ENCODE results near the gene PNO1.

The PNO1 gene

GRCh38 chr2:68124321-68124720 is 33.4 kb upstream of the PNO1 start:
- no peaks in the 10 kb centered on the region for H3K79me2 ChIP-seq (ENCODE audit: low read length)
- no peaks in the 10 kb centered on the region for H3K9me3 ChIP-seq (ENCODE audit: insufficient read depth, low read length)
- no peak overlapping the region for H3K4me3 ChIP-seq (ENCODE audit: low read length)
- no peak overlapping the region for H2AFZ ChIP-seq (ENCODE audit: low read depth, low read length)
- no peak overlapping the region for H3K9ac ChIP-seq (ENCODE audit: low read length)
- H4K20me1 ChIP-seq (ENCODE audit: insufficient read depth, low read length) = no peaks in the 10 kb centered on the region
- H3K36me3 ChIP-seq (replicated peaks; ENCODE audit: low read depth, low read length) = no peaks in the 10 kb centered on the region
- no peak for TF ChIP-seq EZH2phosphoT487 (IDR thresholded peaks at IDR 0.05; ENCODE audit: low read depth)
- TF ChIP-seq, protein P1, sequence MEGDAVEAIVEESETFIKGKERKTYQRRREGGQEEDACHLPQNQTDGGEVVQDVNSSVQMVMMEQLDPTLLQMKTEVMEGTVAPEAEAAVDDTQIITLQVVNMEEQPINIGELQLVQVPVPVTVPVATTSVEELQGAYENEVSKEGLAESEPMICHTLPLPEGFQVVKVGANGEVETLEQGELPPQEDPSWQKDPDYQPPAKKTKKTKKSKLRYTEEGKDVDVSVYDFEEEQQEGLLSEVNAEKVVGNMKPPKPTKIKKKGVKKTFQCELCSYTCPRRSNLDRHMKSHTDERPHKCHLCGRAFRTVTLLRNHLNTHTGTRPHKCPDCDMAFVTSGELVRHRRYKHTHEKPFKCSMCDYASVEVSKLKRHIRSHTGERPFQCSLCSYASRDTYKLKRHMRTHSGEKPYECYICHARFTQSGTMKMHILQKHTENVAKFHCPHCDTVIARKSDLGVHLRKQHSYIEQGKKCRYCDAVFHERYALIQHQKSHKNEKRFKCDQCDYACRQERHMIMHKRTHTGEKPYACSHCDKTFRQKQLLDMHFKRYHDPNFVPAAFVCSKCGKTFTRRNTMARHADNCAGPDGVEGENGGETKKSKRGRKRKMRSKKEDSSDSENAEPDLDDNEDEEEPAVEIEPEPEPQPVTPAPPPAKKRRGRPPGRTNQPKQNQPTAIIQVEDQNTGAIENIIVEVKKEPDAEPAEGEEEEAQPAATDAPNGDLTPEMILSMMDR (IDR thresholded peaks at IDR 0.05; ENCODE audit: low read depth, low read length) = no peak
- H3K27ac ChIP-seq (ENCODE audit: low read length) = no peak overlapping the region
- no peaks in the 10 kb centered on the region for H3K27me3 ChIP-seq (ENCODE audit: low read depth, low read length)
- H3K4me2 ChIP-seq (ENCODE audit: low read length) = no peak overlapping the region
- peaks cover 31% of the 10 kb centered on the region for H3K4me1 ChIP-seq (ENCODE audit: low read length)

DNA sequence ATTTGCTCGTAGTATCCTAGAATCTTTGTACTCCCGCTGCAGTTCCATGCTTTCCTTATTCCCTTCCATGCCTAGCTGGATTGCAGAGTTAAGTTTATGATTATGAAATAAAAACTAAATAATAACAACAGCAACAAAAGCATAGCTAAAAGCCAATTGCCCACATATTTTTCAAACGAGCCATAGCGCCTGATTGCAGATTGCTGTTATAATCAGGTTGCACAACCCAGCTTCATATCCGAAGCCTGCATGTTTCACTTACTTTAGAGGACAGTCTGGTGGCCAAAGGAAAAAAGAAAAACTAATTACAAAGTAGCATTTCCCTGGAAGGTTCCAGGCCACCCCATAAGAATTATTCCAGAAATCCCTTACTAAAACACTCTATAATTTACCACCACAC is 31.9 kb upstream of the PNO1 start:
- Histone ChIP-seq H2AFZ (ENCODE audit: low read depth, low read length) (no peak overlapping the region), H3K4me2 (ENCODE audit: low read length) (no peak overlapping the region), H3K9me3 (ENCODE audit: insufficient read depth, low read length) (no peaks in the 10 kb centered on the region), H3K79me2 (ENCODE audit: low read length) (no peaks in the 10 kb centered on the region), H4K20me1 (ENCODE audit: insufficient read depth, low read length) (no peaks in the 10 kb centered on the region), H3K36me3 (replicated peaks; ENCODE audit: low read depth, low read length) (no peaks in the 10 kb centered on the region), H3K27me3 (ENCODE audit: low read depth, low read length) (no peaks in the 10 kb centered on the region), H3K9ac (ENCODE audit: low read length) (no peak overlapping the region), H3K4me1 (ENCODE audit: low read length) (peaks cover 28% of the 10 kb centered on the region), H3K27ac (ENCODE audit: low read length) (no peak overlapping the region), H3K4me3 (ENCODE audit: low read length) (no peak overlapping the region)
- TF ChIP-seq EZH2phosphoT487 (IDR thresholded peaks at IDR 0.05; ENCODE audit: low read depth) = no peak
- TF ChIP-seq, protein P1 (IDR thresholded peaks at IDR 0.05; ENCODE audit: low read depth, low read length) = no peak

- Histone ChIP-seq H3K4me1 (ENCODE audit: low read length) (peaks cover 20% of the 10 kb centered on the region), H2AFZ (ENCODE audit: low read depth, low read length) (no peak overlapping the region), H3K9me3 (ENCODE audit: insufficient read depth, low read length) (no peaks in the 10 kb centered on the region), H3K36me3 (replicated peaks; ENCODE audit: low read depth, low read length) (no peaks in the 10 kb centered on the region), H3K4me3 (ENCODE audit: low read length) (no peak overlapping the region), H3K79me2 (ENCODE audit: low read length) (no peaks in the 10 kb centered on the region), H3K27ac (ENCODE audit: low read length) (no peak overlapping the region), H3K4me2 (ENCODE audit: low read length) (no peak overlapping the region), H3K9ac (ENCODE audit: low read length) (no peak overlapping the region), H3K27me3 (ENCODE audit: low read depth, low read length) (no peaks in the 10 kb centered on the region), H4K20me1 (ENCODE audit: insufficient read depth, low read length) (no peaks in the 10 kb centered on the region)
- TF ChIP-seq, protein P1 (IDR thresholded peaks at IDR 0.05; ENCODE audit: low read depth, low read length) = no peak
- no peak for TF ChIP-seq EZH2phosphoT487 (IDR thresholded peaks at IDR 0.05; ENCODE audit: low read depth)
These were observed 31.1 kb upstream of the PNO1 start for GRCh38 chr2:68126561-68126960.

DNA sequence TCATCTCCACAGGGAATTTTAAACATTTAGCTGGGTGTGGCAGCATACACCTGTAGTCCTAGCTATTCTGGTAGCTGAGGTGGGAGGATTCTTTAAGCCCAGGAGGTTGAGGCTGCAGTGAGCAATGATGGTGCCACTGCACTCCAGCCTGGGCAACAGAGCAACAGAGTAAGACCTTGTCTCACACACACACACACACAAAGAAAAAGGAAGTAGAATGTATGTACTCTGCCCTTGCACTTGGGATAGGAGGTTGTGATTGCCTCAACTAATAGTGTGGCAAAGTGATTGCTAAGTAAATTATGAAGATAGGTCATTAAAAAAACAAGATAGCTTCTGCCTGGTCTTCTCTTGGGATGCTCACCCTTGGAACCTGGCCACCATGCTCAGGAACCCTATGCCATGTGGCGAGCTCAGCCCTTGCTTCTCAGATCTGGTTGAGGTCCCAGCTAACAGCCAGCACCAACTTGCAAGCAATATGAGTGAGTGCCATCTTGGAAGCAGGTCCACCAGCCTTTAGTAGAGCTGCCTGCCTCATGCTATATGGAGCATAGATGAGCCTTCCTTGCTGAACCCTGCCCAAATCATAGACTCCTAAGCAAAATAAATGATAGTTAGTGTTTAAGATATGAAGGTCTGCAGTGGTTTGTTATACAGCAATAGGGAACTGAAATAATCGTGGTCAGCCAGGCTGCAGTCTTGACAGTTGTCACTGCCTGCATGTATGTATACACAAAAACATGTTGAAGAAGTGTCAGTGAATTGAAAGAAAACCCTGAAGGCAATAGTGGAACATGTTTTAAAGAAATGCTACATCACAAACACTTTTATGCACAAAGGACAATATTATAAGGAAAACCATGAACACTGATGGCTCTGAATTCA is 30.1 kb upstream of the PNO1 start:
- peaks cover 11% of the 10 kb centered on the region for H3K4me1 ChIP-seq (ENCODE audit: low read length)
- H3K27ac ChIP-seq (ENCODE audit: low read length) = no peak overlapping the region
- H3K9ac ChIP-seq (ENCODE audit: low read length) = no peak overlapping the region
- no peaks in the 10 kb centered on the region for H3K27me3 ChIP-seq (ENCODE audit: low read depth, low read length)
- H3K36me3 ChIP-seq (replicated peaks; ENCODE audit: low read depth, low read length) = no peaks in the 10 kb centered on the region
- H3K79me2 ChIP-seq (ENCODE audit: low read length) = no peaks in the 10 kb centered on the region
- H3K9me3 ChIP-seq (ENCODE audit: insufficient read depth, low read length) = no peaks in the 10 kb centered on the region
- H2AFZ ChIP-seq (ENCODE audit: low read depth, low read length) = no peak overlapping the region
- H3K4me3 ChIP-seq (ENCODE audit: low read length) = no peak overlapping the region
- TF ChIP-seq, protein P1 (IDR thresholded peaks at IDR 0.05; ENCODE audit: low read depth, low read length) = no peak
- no peaks in the 10 kb centered on the region for H4K20me1 ChIP-seq (ENCODE audit: insufficient read depth, low read length)
- H3K4me2 ChIP-seq (ENCODE audit: low read length) = peak overlapping the region; percentile 7; the same call in 1 of the 2 replicates

Data from OCI-LY3 (cell line).